ENCODE data around the gene STPG2.

DNA sequence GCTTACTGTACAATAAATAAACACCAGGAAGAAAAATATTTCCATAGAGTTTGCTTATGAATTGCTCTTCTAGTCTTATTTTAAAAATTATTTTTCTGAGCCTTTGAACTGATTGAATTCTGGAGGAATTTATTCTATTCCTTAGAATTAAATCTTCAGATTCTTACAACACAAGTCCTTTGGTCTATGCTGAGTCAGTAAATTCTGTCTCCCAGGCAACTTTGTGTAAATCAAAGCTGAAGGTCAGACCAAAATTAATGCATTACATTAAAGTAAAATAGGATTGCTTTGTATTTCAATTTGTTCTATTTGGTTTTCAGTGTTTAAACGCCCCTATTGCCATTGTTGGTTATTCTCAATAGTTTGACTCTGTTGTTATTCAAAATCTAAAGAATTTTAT, 26.8 kb upstream of the STPG2 start:
- no peak for TF ChIP-seq EZH2phosphoT487 (IDR thresholded peaks at IDR 0.05; ENCODE audit: low read depth)
- TF ChIP-seq CTCF (IDR thresholded peaks at IDR 0.05; ENCODE audit: low read depth, low read length), result no peak

Data from OCI-LY3 (cell line).